GM12878 (cell line): Measurements from ENCODE around the gene DLEC1.

Source experiments
- EP300 ChIP-seq, 2 experiments: fragments of 150-350 bp in 1 of 2; IDR thresholded peaks; 2 replicates each; pipeline ENCODE4 v1.6.1; 2011 to 2012; ENCODE audit warnings: low read depth in 2 of 2, low read length in 2 of 2, borderline replicate concordance in 1 of 2, improper control_type of control experiment in 1 of 2, inconsistent platforms in 1 of 2; ENCODE audit not compliant: control insufficient read depth in 1 of 2
- NR2C2 ChIP-seq: IDR thresholded peaks from 2 replicates; pipeline ENCODE4 v1.6.1; 2011; ENCODE audit warnings: borderline replicate concordance, low read depth; ENCODE audit not compliant: control insufficient read depth, insufficient read length
- POLR2A ChIP-seq: IDR thresholded peaks from 2 replicates; pipeline ENCODE4 v1.6.1; 2011; ENCODE audit warnings: low read depth, mild to moderate bottlenecking, low read length
- POLR2AphosphoS5 ChIP-seq: IDR thresholded peaks from 2 replicates; pipeline ENCODE4 v1.6.1; 2011; ENCODE audit warnings: mild to moderate bottlenecking, low read length, inconsistent platforms
- RAD21 ChIP-seq: IDR thresholded peaks from 2 replicates; pipeline ENCODE4 v1.6.1; 2011; ENCODE audit warnings: mild to moderate bottlenecking, low read depth, low read length, moderate library complexity; ENCODE audit not compliant: insufficient read depth
- TF ChIP-seq, protein P1 (sequence below), 3 experiments: IDR thresholded peaks in 2 of 3; conservative IDR thresholded peaks in 1 of 3; 2 replicates each; pipeline ENCODE4 v1.5.1; 2011; ENCODE audit warnings: low read depth in 3 of 3, low read length in 3 of 3, mild to moderate bottlenecking in 3 of 3, control low read depth in 2 of 3, moderate library complexity in 2 of 3, inconsistent platforms in 1 of 3, mixed read lengths in 1 of 3; ENCODE audit not compliant: control insufficient read depth in 2 of 3, insufficient read depth in 1 of 3; ENCODE audit errors: extremely low read depth in 1 of 3
- TF ChIP-seq, protein P2 (sequence below): IDR thresholded peaks from 2 replicates; pipeline ENCODE4 v1.6.1; 2012; ENCODE audit warnings: low read depth, low read length, improper control_type of control experiment
- TF ChIP-seq, protein P3 (sequence below): IDR thresholded peaks from 2 replicates; pipeline ENCODE4 v1.6.1; 2012; ENCODE audit warnings: mild to moderate bottlenecking, low read depth, low read length
- TF ChIP-seq, protein P4 (sequence below): fragments of 450-650 bp; IDR thresholded peaks from 2 replicates; pipeline ENCODE4 v1.6.1; 2017; ENCODE audit warnings: antibody characterized with exemption, mild to moderate bottlenecking, moderate library complexity

DNA sequence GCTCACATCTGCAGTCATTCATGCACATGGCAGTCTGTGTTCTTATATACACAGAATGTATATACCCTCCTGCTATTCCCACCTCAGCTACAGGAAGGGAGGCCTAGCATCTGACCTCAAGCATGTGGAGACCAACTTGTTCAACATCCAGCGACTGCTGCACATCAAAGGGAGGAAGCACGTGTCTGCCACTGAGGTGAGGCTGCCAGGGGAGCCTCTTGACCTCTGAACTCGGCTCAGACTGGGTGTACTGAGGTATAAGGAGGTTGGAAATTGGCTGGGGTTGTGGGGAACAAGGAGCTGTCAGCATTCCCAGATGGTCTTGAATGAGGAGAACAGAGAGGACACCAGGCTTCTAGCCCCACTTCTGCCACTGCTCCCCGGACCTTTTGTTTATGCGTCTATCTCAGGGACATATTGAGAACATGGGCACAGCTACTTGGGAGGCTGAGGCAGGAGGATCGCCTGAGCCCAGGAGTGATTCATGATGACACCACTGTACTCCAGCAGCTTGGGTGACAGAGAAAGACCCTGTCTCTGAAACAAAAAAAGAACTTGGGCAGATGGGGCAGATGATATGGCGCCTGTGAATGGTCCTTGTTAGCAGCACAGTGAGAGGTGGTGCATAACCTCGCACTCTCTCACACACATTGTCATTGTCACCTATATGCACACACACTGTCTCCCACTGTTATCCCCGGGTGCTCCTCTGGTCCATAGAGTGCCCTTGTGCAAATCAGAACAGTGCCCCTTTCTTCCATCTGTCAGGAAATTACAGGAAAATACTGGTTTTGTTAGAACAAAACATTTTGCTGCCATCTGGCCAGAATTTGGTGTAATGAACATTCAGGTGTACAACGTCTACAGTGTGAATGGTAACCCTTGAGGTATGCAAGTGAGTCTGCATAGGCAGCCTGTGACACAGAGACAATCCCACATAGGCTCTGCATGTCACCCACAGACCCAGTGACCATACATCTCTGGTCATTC is 43.1 kb upstream of the DLEC1 start:
- TF ChIP-seq NR2C2: no peak
- TF ChIP-seq, protein P1, sequence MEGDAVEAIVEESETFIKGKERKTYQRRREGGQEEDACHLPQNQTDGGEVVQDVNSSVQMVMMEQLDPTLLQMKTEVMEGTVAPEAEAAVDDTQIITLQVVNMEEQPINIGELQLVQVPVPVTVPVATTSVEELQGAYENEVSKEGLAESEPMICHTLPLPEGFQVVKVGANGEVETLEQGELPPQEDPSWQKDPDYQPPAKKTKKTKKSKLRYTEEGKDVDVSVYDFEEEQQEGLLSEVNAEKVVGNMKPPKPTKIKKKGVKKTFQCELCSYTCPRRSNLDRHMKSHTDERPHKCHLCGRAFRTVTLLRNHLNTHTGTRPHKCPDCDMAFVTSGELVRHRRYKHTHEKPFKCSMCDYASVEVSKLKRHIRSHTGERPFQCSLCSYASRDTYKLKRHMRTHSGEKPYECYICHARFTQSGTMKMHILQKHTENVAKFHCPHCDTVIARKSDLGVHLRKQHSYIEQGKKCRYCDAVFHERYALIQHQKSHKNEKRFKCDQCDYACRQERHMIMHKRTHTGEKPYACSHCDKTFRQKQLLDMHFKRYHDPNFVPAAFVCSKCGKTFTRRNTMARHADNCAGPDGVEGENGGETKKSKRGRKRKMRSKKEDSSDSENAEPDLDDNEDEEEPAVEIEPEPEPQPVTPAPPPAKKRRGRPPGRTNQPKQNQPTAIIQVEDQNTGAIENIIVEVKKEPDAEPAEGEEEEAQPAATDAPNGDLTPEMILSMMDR (IDR thresholded peaks at IDR 0.05 in 2 of 3, conservative IDR thresholded peaks at IDR 0.05 in 1 of 3; ENCODE audit: control insufficient read depth in 2 of 3, extremely low read depth in 1 of 3, insufficient read depth in 1 of 3, low read depth in 3 of 3, low read length in 3 of 3): no peak
- TF ChIP-seq POLR2A: no peak
- TF ChIP-seq, protein P2, sequence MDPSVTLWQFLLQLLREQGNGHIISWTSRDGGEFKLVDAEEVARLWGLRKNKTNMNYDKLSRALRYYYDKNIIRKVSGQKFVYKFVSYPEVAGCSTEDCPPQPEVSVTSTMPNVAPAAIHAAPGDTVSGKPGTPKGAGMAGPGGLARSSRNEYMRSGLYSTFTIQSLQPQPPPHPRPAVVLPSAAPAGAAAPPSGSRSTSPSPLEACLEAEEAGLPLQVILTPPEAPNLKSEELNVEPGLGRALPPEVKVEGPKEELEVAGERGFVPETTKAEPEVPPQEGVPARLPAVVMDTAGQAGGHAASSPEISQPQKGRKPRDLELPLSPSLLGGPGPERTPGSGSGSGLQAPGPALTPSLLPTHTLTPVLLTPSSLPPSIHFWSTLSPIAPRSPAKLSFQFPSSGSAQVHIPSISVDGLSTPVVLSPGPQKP: no peak
- no peak for TF ChIP-seq POLR2AphosphoS5
- TF ChIP-seq, protein P3, sequence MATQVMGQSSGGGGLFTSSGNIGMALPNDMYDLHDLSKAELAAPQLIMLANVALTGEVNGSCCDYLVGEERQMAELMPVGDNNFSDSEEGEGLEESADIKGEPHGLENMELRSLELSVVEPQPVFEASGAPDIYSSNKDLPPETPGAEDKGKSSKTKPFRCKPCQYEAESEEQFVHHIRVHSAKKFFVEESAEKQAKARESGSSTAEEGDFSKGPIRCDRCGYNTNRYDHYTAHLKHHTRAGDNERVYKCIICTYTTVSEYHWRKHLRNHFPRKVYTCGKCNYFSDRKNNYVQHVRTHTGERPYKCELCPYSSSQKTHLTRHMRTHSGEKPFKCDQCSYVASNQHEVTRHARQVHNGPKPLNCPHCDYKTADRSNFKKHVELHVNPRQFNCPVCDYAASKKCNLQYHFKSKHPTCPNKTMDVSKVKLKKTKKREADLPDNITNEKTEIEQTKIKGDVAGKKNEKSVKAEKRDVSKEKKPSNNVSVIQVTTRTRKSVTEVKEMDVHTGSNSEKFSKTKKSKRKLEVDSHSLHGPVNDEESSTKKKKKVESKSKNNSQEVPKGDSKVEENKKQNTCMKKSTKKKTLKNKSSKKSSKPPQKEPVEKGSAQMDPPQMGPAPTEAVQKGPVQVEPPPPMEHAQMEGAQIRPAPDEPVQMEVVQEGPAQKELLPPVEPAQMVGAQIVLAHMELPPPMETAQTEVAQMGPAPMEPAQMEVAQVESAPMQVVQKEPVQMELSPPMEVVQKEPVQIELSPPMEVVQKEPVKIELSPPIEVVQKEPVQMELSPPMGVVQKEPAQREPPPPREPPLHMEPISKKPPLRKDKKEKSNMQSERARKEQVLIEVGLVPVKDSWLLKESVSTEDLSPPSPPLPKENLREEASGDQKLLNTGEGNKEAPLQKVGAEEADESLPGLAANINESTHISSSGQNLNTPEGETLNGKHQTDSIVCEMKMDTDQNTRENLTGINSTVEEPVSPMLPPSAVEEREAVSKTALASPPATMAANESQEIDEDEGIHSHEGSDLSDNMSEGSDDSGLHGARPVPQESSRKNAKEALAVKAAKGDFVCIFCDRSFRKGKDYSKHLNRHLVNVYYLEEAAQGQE: no peak
- no peak for TF ChIP-seq RAD21
- TF ChIP-seq, protein P4, sequence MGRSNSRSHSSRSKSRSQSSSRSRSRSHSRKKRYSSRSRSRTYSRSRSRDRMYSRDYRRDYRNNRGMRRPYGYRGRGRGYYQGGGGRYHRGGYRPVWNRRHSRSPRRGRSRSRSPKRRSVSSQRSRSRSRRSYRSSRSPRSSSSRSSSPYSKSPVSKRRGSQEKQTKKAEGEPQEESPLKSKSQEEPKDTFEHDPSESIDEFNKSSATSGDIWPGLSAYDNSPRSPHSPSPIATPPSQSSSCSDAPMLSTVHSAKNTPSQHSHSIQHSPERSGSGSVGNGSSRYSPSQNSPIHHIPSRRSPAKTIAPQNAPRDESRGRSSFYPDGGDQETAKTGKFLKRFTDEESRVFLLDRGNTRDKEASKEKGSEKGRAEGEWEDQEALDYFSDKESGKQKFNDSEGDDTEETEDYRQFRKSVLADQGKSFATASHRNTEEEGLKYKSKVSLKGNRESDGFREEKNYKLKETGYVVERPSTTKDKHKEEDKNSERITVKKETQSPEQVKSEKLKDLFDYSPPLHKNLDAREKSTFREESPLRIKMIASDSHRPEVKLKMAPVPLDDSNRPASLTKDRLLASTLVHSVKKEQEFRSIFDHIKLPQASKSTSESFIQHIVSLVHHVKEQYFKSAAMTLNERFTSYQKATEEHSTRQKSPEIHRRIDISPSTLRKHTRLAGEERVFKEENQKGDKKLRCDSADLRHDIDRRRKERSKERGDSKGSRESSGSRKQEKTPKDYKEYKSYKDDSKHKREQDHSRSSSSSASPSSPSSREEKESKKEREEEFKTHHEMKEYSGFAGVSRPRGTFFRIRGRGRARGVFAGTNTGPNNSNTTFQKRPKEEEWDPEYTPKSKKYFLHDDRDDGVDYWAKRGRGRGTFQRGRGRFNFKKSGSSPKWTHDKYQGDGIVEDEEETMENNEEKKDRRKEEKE: no peak
- no peak for TF ChIP-seq EP300 (IDR thresholded peaks at IDR 0.05; ENCODE audit: borderline replicate concordance in 1 of 2, control insufficient read depth in 1 of 2, low read depth in 2 of 2, low read length in 2 of 2)
